ENCODE results near the gene DNAH1. TPM values are rescaled to one million over a fixed set of nuclear protein-coding genes. Genes with fewer than 3 reads are reported as not detected.

DNAH1 gene
- total and polyA plus RNA-seq, 9 donors: 3.1 to 15.7 (median 7.8) TPM

DNA sequence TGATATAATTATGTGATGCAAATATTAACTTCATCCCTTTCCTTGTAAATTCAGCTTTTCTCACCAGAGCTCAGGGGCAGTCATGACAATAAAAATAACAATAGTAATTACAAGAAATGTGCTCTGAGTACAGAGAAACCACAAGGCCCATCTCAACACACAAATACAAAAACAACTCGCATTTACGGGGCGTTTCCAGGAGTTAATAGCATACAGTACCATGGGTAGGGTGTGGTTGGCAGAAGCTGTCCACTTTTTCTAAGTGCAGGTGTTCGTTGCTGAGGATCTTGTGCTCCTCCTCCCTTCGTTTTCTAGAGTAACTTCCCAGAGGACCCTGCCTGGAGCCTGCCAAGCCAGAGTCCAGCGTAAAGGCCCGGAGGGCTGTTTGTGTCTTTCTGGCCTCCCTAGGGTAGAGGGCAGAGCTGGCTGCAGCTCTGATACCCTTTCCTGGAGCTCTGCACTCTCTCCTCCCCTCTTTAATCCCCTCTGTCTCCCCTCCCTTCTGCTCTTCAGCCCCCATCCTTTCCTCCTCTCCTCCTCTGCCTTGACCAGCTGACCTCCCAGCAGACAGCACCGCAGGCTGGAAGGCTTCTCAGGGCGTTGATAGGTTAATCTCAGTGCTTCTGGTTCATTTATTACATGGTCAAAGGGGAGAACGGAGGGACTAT is 117.3 kb downstream of the DNAH1 start:
- Histone ChIP-seq H3K27me3 (no peaks in the 10 kb centered on the region), H3K27ac (peak overlapping the region in 1 of 2 donors; percentile 35), H3K36me3 (no peaks in the 10 kb centered on the region), H3K4me1 (ENCODE audit: insufficient read depth) (peaks cover 10% of the 10 kb centered on the region), H3K4me3 (no peak overlapping the region), H3K9me3 (no peaks in the 10 kb centered on the region)
- DNase-seq: peak in 3 of 5 donors; percentile 21 to 49 (median 30)
- intact Hi-C loops (cut with DNase I): loop anchor here in 1 of 4 donors (10.0 kb wide), 1 partner anchor 501 kb away; no protein-coding TSS in a partner anchor
- 24 to 38% (median 34%) methylated on average over 10 of the region's 10 CpGs for WGBS, 3 donors
- TF ChIP-seq POLR2A (IDR thresholded peaks at IDR 0.05): no peak
- no peak for TF ChIP-seq EP300 (IDR thresholded peaks at IDR 0.05)
- TF ChIP-seq, protein P1, sequence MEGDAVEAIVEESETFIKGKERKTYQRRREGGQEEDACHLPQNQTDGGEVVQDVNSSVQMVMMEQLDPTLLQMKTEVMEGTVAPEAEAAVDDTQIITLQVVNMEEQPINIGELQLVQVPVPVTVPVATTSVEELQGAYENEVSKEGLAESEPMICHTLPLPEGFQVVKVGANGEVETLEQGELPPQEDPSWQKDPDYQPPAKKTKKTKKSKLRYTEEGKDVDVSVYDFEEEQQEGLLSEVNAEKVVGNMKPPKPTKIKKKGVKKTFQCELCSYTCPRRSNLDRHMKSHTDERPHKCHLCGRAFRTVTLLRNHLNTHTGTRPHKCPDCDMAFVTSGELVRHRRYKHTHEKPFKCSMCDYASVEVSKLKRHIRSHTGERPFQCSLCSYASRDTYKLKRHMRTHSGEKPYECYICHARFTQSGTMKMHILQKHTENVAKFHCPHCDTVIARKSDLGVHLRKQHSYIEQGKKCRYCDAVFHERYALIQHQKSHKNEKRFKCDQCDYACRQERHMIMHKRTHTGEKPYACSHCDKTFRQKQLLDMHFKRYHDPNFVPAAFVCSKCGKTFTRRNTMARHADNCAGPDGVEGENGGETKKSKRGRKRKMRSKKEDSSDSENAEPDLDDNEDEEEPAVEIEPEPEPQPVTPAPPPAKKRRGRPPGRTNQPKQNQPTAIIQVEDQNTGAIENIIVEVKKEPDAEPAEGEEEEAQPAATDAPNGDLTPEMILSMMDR (IDR thresholded peaks at IDR 0.05): no peak

DNA sequence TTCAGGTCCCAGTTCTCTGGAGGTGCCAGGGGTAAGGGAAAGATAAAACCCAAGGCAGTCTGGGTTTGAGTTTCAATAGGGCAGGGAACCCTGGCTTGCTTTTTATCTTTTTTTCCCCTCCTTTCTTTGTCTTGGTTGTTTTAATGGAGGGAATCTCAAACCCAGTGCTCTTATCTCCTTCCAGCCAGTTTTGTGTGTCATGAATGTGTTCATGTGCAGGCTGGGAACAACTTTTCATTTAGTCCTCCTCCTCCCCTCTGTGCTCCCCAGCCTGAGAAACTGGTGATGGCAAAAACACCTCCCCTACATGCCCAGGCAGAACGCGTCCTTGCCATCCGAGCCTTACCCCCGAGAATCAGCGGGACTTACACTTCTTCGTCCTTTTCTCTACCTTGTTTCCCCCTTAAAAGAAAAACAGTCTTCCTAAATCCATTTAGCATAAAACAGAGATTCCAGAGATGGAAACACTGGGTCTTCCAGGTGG is 117.9 kb downstream of the DNAH1 start:
- Histone ChIP-seq H3K9me3 (no peaks in the 10 kb centered on the region), H3K27me3 (no peaks in the 10 kb centered on the region), H3K27ac (peak overlapping the region in 1 of 2 donors; percentile 35), H3K4me1 (ENCODE audit: insufficient read depth) (peaks cover 10% of the 10 kb centered on the region), H3K4me3 (no peak overlapping the region), H3K36me3 (no peaks in the 10 kb centered on the region)
- peak in 1 of 5 donors; percentile 10 for DNase-seq
- TF ChIP-seq EP300 (IDR thresholded peaks at IDR 0.05) (no peak), POLR2A (IDR thresholded peaks at IDR 0.05) (no peak)
- TF ChIP-seq, protein P1 (IDR thresholded peaks at IDR 0.05): no peak
- WGBS, 3 donors: 61 to 67% (median 66%) methylated on average over 6 of the region's 6 CpGs
- intact Hi-C loops (cut with DNase I): loop anchor here in 1 of 4 donors (10.0 kb wide), 1 partner anchor 501 kb away; no protein-coding TSS in a partner anchor

DNA sequence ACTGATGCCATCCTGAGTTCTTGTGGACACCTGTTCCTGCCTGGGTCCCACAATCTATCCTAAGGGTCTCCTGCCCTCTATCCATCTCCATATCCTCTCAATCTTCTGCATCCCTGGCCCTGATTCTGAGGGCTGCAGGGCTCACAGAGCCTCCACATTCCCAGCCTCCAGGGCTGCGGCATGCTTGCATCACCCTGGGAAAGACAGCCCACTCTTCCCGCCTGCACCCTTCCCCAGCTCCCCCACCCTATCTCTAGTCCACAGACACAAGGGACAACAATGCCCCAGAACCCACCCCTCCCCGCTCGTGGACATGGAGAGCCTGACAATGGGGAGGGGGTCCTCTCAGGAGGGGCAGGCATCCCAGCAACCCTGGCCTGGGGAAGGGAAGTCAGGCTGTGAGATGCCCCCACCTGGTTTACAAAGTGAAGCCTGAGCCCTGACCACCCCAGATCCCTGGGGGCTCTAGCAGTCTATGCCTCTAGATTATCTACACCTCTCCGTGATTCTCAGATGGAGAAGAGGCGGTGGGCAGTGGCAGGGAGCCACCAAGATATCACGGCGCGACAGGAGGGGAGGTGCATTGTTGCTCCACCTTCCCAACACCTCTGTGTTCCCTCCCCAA is 118.5 kb downstream of the DNAH1 start:
- H3K4me3 ChIP-seq: no peak overlapping the region
- no peaks in the 10 kb centered on the region for H3K36me3 ChIP-seq
- intact Hi-C loops (cut with DNase I): loop anchor here in 1 of 4 donors (10.0 kb wide), 1 partner anchor 500 kb away; no protein-coding TSS in a partner anchor
- no peaks in the 10 kb centered on the region for H3K9me3 ChIP-seq
- peaks cover 10% of the 10 kb centered on the region for H3K4me1 ChIP-seq (ENCODE audit: insufficient read depth)
- WGBS, 3 donors: 93 to 95% (median 94%) methylated on average over 9 of the region's 9 CpGs
- peak overlapping the region in 1 of 2 donors; percentile 35 for H3K27ac ChIP-seq
- TF ChIP-seq, protein P1 (IDR thresholded peaks at IDR 0.05): no peak
- no peak for TF ChIP-seq POLR2A (IDR thresholded peaks at IDR 0.05)
- TF ChIP-seq EP300 (IDR thresholded peaks at IDR 0.05): no peak
- no peaks in the 10 kb centered on the region for H3K27me3 ChIP-seq
- DNase-seq: peak in 2 of 5 donors; percentile 3 to 21

DNA sequence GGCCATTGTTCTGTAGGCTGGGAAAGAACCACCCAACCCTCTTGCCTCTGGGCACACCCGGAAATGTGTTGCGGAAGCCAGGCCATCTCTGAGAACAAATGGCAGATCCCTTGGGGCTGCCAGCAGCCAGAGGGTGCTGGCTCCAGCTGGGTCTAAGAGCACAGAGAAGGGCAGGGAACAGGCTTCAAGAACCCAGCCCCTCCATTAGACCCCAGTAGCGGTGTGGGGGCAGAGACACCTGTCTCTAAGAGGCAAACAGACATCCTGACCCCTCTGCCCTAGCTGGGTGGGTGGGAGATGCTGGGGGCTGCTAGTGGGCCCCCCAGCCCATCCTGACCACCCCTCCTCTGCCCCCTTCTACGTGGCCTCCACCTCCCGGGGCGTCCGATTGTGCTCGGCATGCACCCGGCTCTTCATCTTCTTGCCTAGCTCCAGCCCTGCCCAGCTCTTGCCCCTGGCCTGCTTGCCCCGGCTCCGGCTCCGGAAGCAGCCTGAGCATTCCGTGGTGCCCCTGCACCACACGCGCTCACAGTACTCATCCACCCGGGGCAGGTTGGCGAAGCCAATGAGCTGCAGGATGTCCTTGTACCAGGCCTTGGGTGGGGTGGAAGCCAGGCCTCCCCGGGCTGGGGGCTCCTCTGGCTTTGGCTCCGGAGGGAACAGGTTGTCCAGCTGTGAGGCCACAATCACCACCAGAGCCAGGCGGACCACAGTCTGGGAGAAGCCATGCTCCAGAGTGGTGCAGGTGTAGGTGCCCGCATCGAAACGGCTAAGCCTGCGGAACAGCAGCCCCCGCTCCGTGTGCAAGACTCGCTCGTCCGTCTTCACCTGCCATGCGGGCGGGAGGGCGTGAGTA is 119.4 kb downstream of the DNAH1 start:
- Histone ChIP-seq H3K9me3 (no peaks in the 10 kb centered on the region), H3K4me1 (ENCODE audit: insufficient read depth) (peaks cover 10% of the 10 kb centered on the region), H3K36me3 (no peaks in the 10 kb centered on the region), H3K27ac (no peak overlapping the region), H3K4me3 (no peak overlapping the region), H3K27me3 (no peaks in the 10 kb centered on the region)
- no peak for TF ChIP-seq POLR2A (IDR thresholded peaks at IDR 0.05)
- no peak for TF ChIP-seq EP300 (IDR thresholded peaks at IDR 0.05)
- TF ChIP-seq, protein P1 (IDR thresholded peaks at IDR 0.05): no peak
- peak in 2 of 5 donors; percentile 16 to 19 for DNase-seq
- intact Hi-C loops (cut with DNase I): loop anchor here in 1 of 4 donors (10.0 kb wide), 1 partner anchor 499 kb away; no protein-coding TSS in a partner anchor
- WGBS, 3 donors: 92 to 95% (median 95%) methylated on average over 30 to 32 of the region's 32 CpGs
